PC-9 (cell line): ENCODE measurements around the gene ZC3H8.

ENCODE experiments used
- EZH2 ChIP-seq: fragments of 200-600 bp; sonication (generic); IDR thresholded peaks from 2 replicates; pipeline ENCODE4 v1.8.0; 2017; ENCODE audit warnings: antibody characterized with exemption, low read depth
- TF ChIP-seq, protein P1 (sequence below): fragments of 200-600 bp; sonication (generic); conservative IDR thresholded peaks from 2 replicates; pipeline ENCODE4 v1.6.1; 2017; ENCODE audit warnings: mixed run types, antibody characterized with exemption, mild to moderate bottlenecking, moderate library complexity

- TF ChIP-seq, protein P1, sequence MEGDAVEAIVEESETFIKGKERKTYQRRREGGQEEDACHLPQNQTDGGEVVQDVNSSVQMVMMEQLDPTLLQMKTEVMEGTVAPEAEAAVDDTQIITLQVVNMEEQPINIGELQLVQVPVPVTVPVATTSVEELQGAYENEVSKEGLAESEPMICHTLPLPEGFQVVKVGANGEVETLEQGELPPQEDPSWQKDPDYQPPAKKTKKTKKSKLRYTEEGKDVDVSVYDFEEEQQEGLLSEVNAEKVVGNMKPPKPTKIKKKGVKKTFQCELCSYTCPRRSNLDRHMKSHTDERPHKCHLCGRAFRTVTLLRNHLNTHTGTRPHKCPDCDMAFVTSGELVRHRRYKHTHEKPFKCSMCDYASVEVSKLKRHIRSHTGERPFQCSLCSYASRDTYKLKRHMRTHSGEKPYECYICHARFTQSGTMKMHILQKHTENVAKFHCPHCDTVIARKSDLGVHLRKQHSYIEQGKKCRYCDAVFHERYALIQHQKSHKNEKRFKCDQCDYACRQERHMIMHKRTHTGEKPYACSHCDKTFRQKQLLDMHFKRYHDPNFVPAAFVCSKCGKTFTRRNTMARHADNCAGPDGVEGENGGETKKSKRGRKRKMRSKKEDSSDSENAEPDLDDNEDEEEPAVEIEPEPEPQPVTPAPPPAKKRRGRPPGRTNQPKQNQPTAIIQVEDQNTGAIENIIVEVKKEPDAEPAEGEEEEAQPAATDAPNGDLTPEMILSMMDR = no peak
- no peak for TF ChIP-seq EZH2
These were observed 40.7 kb upstream of the ZC3H8 start for GRCh38 chr2:112295407-112296078.
